GM21423 (cell line): Measurements from ENCODE around the gene SAA1.

Experiments used
- ATAC-seq: cut with Tn5 transposase; IDR thresholded peaks from one replicate; pipeline ENCODE4 v1.9.1; 2021; ENCODE audit warnings: mild to moderate bottlenecking, moderate library complexity; ENCODE audit not compliant: unreplicated experiment

Gene SAA1

DNA sequence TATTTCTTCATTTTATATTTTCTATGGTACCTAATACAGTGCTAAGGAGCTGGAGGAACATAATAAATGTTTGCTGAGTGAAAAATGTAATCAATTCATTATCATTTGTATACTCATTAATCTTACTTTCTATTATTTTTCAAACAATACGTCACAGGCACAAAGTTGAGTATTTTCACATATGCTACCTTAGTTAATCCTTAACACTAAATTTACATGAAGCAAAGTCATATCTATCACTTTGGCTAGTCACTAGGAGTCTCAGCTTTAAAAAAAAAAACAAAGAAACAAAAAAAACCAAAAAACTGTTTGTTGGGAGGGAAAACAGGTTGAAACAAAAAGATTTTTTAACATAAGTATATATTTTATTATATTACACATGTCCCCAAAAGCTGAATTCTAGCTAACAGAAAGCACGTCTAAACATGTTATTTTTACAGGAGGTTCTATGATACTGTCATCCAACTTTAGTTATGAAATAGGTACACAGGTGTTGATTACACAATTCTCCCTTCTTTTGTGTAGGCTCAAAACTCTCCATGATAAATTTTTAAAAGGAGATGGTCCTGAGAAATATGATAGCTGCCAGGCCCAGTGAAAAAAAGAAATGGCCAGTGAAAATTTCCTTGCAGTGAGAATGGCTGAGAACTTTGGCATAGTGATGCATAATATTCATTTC, 41.5 kb downstream of the SAA1 start:
- no peak for ATAC-seq

DNA sequence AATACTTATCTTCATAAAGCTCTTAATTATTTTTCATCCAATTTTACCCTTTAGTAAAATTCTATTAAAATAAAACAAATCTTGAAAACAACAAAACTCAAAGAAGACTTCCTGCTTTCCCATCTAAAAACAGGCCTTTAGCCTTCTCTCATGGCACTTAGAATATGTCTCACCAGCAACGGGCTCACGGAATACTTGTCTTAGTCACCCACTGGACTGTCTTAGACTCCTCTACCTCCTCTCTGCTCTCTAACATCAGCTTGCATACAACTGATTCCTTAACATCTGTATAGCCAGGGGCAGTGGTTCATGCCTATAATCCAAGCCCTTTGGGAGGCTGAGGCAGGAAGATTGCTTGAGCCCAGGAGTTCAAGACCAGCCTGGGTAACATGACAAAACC, 42.2 kb downstream of the SAA1 start:
- ATAC-seq = no peak

DNA sequence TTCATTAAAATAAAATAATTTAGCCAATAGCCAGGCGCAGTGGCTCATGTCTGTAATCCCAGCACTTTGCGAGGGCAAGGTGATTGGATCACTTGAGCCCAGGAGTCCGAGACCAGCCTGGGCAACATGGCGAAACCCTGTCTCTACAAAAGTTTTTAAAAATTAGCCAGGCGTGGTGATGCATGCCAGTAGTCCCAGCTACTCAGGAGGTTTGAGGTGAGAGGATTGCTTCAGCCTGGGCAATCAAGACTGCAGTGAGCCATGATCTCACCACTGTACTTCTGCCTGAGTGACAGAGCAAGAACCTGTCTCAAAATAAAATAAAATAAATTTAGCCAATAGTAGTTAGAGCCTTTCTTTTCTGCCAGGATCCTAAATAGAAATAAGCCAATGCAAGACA, 43.6 kb downstream of the SAA1 start:
- ATAC-seq = no peak

DNA sequence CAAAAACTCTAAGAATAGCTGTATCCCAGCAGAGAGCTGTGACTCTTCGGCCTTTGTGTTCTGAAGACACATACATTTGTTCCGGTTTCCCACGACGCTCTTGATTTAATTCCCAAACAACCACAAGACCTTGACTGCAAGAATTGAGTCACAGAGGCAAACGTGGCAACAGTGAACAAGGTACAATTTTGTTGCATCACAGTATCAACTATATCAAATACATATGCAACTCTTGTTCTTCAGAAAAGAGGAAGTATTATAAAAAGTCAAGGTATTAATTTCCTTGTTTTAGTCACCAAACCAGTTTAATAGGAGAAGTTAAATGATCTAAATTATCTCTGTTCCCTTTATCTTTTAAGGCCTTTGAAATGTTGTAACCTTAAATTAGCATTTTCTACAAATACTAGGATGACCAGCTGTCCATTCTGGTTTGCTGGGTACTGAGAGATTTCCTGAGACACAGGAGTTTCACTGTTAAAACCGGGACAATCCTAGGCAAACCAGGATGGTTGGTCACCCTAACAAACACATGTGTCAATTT, 44.8 kb downstream of the SAA1 start:
- no peak for ATAC-seq

DNA sequence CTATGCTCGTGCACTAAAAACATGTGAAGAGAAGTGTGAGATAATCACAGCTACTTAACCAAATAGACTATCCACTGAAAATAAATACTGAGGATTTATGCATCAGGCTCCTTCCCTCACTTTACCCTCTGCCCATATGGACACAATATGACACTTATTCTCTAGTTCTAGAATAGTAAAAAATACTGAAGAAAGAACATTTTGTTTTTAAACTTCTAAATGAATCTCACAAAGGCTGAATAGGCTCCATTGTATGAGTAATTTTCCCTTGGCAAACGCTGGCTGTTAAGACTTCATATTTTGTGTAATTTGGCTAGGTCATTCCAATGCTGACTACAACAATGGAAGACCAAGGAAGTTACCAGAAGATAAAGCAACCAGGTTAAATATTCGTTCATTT, 45.9 kb downstream of the SAA1 start:
- no peak for ATAC-seq

DNA sequence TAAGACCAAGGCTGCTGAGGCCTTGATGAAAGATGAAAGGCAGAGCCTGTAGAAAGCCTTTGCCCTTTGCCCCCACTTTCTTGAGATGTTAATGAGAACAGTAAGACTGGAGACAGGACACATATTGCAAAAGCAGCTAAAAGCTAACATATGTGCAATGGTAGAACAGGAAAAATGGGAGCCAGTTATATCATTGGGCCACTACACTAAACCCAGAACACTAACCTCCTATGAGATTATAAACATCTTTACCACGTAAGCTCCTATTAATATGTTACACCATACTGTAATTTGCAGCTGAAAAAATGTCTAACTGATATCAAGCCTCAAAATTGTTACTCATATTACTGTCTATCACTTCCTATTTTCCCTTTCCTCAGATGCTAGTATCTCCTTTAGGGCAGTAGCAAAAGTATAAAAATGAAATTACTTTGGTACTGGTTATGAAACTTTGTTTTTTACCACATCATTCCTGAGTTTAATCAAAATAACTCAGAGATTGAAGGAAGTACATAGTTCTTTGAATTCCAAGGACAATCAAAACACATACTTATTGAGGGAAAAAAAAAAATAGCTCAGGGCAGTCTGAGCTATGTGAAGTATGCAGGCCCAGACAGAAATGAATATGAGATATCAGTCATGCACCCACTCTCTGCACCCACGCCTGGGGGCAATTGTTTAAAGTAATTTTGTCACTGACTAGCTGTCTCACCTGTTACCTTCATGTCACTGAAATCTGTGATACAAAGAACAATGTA, 46.8 kb downstream of the SAA1 start:
- ATAC-seq = no peak

DNA sequence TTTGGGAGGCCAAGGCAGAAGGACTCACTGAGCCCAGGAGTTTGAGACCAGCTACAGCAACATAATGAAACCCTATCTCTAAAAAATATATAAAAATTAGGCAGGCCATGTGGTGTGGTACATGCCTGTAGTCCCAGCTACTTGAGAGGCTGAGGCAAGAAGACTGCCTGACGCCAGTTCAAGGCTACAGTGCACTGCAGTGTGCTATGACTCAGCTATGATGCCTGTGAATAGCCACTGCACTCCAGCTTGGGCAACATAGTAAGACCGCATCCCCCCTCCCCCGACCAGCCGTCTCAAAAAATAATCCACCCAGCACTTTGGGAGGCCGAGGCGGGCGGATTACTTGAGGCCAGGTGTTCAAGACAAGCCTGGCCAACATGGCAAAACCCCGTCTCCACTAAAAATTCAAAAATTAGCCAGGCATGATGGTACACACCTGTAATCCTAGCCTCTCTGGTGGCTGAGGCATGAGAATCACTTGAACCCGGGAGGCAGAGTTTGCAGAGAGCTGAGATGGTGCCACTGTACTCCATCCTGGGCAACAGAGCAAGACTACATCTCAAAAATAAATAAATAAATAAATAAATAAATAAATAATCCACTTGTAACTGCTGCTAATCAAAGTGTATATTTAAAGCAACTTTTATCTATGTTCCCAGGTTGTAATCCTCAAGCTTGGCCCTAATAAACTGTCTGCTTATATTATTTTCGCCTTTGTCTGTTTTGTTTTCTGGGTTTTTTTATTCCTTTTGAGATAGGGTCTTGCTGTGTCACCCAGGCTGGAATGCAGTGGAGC, 48.1 kb downstream of the SAA1 start:
- ATAC-seq = no peak

DNA sequence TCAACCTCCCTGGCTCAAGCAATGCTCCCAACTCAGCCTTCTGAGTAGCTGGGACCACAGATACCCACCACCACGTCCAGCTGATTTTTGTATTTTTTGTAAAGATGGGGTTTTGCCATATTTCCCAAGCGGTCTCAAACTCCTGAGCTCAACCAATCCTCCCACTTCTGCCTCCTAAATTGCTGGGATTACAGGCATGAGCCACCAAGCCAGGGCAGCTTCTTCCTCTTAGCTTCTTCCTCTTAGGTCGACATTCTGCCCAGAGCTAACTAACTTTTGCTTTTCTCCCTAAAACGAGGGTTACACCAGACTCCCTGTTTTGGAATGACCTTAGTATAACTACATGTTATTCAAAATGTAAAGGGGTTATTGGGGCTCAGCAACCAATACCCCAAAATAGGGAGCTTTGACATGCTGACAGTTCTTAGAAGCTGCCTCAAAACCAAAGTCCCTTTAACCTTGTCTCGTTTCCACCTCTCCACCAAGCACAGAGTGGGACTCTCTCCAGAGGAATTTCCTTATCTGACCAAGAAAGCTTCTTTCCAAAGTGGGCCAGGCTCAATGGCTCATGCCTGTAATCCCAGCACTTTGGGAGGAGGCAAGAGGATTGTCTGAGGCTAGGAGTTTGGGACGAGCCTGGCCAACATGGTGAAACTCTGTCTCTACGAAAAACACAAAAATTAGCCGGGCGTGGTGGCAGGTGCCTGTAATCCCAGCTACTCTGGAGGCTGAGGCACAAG, 48.9 kb downstream of the SAA1 start:
- ATAC-seq = no peak

DNA sequence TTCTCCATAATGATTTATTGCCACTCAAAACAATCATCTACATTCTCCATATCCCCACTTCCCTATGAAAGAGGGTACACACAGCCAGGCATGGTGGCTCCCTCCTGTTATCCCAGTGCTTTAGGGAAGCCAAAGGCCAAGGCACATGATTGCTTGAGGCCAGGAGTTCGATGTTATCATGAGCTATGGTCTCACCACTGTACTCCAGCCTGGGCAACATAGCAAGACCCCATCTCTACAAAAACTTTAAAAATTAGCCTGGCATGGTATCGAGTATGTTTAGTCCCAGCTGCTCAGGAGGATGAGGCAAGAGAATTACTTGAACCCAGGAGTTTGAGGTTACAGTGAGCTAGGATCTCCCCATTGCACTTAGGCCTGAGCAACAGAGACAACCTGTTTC, 49.8 kb downstream of the SAA1 start:
- ATAC-seq = no peak

DNA sequence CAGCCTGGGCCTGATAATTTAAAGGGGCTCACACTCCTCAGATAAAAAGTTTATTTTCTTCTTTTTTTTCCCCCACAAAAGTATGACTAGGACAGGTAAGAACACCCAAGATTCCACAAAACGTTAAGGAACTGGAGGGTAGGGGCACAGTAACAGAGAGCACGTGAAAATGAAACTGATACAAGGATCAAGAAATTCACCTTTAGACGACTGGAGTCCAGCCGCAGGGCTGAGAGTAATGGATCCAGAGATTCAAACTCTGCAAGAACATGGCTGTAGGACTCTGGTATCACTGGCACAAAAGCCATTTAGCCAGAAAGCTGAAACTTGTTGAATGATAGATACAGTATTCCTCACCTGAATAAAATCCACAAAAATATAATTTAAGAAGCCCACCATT, 51.5 kb downstream of the SAA1 start:
- ATAC-seq = no peak
